Measurements from ENCODE around the gene TIGD4. TPM values are rescaled to one million over a fixed set of nuclear protein-coding genes. Genes with fewer than 3 reads are reported as not detected.

The TIGD4 gene
- total RNA-seq, 1 experiment from 2014 or later = 2.0 TPM

GRCh38 chr4:152734699-152735050, 44.9 kb downstream of the TIGD4 start:
- TF ChIP-seq CTCF (conservative IDR thresholded peaks at IDR 0.05) = no peak
- Histone ChIP-seq H2BK5ac (ENCODE audit: insufficient read length, low read length) (no peak overlapping the region), H3K9me3 (ENCODE audit: control insufficient read depth, low read depth, low read length) (no peaks in the 10 kb centered on the region), H2BK120ac (ENCODE audit: low read depth, low read length, poor library complexity, severe bottlenecking) (no peak overlapping the region), H2AK5ac (ENCODE audit: insufficient read length, low read length) (no peak overlapping the region), H3K23me2 (ENCODE audit: insufficient read length, low read depth, low read length, poor library complexity, severe bottlenecking) (no peaks in the 10 kb centered on the region), H3K56ac (ENCODE audit: insufficient read length, low read depth, low read length) (no peak overlapping the region), H3K27ac (ENCODE audit: insufficient read length, low read depth, low read length) (no peak overlapping the region), H3K18ac (ENCODE audit: insufficient read length, low read depth, low read length) (no peak overlapping the region), H3K23ac (ENCODE audit: insufficient read length, low read depth, low read length) (no peak overlapping the region), H3K4me1 (ENCODE audit: insufficient read depth, low read length) (no peaks in the 10 kb centered on the region), H3K4me2 (ENCODE audit: insufficient read depth, insufficient read length, low read length) (no peak overlapping the region), H2BK12ac (ENCODE audit: insufficient read length, low read depth, low read length) (no peak overlapping the region), H2AFZ (ENCODE audit: low read length) (no peak overlapping the region), H3K27me3 (ENCODE audit: insufficient read depth, low read length) (no peaks in the 10 kb centered on the region), H3K4ac (ENCODE audit: low read depth, low read length) (no peak overlapping the region), H3K79me1 (ENCODE audit: insufficient read depth, low read depth, low read length, poor library complexity, severe bottlenecking) (no peaks in the 10 kb centered on the region), H3T11ph (ENCODE audit: low read length) (no peak overlapping the region), H4K5ac (ENCODE audit: insufficient read length, low read depth, low read length) (no peak overlapping the region), H3K79me2 (ENCODE audit: insufficient read depth, low read length) (no peaks in the 10 kb centered on the region), H4K91ac (ENCODE audit: insufficient read length, low read depth, low read length) (no peak overlapping the region), H2BK20ac (ENCODE audit: low read depth, low read length, poor library complexity, severe bottlenecking) (no peak overlapping the region), H3K14ac (ENCODE audit: insufficient read depth, low read length) (no peak overlapping the region), H3K9ac (ENCODE audit: extremely low read depth, insufficient read length, low read length) (no peak overlapping the region), H2BK15ac (ENCODE audit: low read depth, low read length) (no peak overlapping the region), H4K8ac (replicated peaks; ENCODE audit: insufficient read length, low read depth, low read length) (no peak overlapping the region), H4K20me1 (ENCODE audit: control insufficient read depth, insufficient read depth, insufficient read length) (no peaks in the 10 kb centered on the region)
- Mint-ChIP-seq H3K9me3 (no peaks in the 10 kb centered on the region), H3K27ac (peak overlapping the region in 1 of 3 experiments; percentile 83; a peak in 2 of 7 replicates), H3K4me1 (peaks cover 21 to 24% of the 10 kb centered on the region in 2 experiments), H3K27me3 (ENCODE audit: low read depth) (no peaks in the 10 kb centered on the region), H3K4me3 (no peak overlapping the region), H3K36me3 (ENCODE audit: insufficient read depth in 1 of 3, low read depth in 3 of 3) (no peaks in the 10 kb centered on the region)
- no peak for DNase-seq
- WGBS (ENCODE audit: extremely low coverage, insufficient read length, low lambda C conversion rate) = no CpG with 5 or more reads among the region's 3 CpGs

All from H9 (cell line).